OCI-LY3 (cell line): Measurements from ENCODE around the gene MERTK.

Experiments
- EZH2phosphoT487 ChIP-seq: fragments of 200-600 bp; shearing (Covaris generic); IDR thresholded peaks from 2 replicates; pipeline ENCODE4 v1.6.1; 2018; ENCODE audit warnings: antibody characterized with exemption, mixed run types, low read depth
- TF ChIP-seq, protein P1 (sequence below): fragments of 200-600, 300-600 bp; sonication (generic); IDR thresholded peaks from 2 replicates; pipeline ENCODE4 v1.5.1; 2014; ENCODE audit warnings: antibody characterized with exemption, low read length, low read depth

DNA sequence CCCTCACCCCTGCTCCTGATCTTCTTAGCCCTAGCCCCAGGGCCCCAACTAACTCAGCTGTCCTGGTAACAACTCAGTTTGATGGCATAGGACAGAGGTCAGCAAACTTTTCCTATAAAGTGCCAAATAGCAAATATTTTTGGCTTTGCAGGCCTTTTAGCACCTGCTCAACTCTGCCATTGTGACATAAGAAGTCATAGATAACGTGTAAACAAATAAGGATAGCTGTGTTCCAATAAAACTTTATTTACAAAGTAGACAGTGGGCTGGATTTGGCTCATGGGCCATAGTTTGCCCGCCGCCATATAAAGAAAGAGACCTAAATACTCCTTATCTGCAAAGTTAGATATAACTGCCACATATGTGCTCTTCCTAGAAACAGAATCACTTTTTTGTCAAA is 129.4 kb downstream of the MERTK start:
- TF ChIP-seq, protein P1, sequence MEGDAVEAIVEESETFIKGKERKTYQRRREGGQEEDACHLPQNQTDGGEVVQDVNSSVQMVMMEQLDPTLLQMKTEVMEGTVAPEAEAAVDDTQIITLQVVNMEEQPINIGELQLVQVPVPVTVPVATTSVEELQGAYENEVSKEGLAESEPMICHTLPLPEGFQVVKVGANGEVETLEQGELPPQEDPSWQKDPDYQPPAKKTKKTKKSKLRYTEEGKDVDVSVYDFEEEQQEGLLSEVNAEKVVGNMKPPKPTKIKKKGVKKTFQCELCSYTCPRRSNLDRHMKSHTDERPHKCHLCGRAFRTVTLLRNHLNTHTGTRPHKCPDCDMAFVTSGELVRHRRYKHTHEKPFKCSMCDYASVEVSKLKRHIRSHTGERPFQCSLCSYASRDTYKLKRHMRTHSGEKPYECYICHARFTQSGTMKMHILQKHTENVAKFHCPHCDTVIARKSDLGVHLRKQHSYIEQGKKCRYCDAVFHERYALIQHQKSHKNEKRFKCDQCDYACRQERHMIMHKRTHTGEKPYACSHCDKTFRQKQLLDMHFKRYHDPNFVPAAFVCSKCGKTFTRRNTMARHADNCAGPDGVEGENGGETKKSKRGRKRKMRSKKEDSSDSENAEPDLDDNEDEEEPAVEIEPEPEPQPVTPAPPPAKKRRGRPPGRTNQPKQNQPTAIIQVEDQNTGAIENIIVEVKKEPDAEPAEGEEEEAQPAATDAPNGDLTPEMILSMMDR: no peak
- no peak for TF ChIP-seq EZH2phosphoT487
